HG03064 (cell line): ENCODE data around the gene MRPL22.
"Not testable (repeated sequence)": the region's sequence is repeated elsewhere in the genome, so short reads cannot be mapped to it uniquely, and the experiment has no call there.

Experiments used
- ATAC-seq: cut with Tn5 transposase; IDR thresholded peaks from one replicate; pipeline ENCODE4 v1.9.1; 2021; ENCODE audit warnings: low read depth; ENCODE audit not compliant: unreplicated experiment

Gene MRPL22

GRCh38 chr5:154986151-154986550 is 45.3 kb downstream of the MRPL22 start:
- no peak for ATAC-seq

GRCh38 chr5:154989626-154990025 is 48.8 kb downstream of the MRPL22 start:
- ATAC-seq: no peak

GRCh38 chr5:154993461-154993860 is 52.6 kb downstream of the MRPL22 start:
- ATAC-seq: no peak

- ATAC-seq: no peak
Observed at GRCh38 chr5:154995679-154996078, 54.8 kb downstream of the MRPL22 start.

GRCh38 chr5:154997746-154998145 is 56.9 kb downstream of the MRPL22 start:
- no peak for ATAC-seq

GRCh38 chr5:154999865-155000264 is 59.0 kb downstream of the MRPL22 start:
- ATAC-seq: no peak

GRCh38 chr5:155001523-155001922 is 60.6 kb downstream of the MRPL22 start:
- no peak for ATAC-seq

- not testable (repeated sequence) for ATAC-seq
Observed at GRCh38 chr5:155002722-155003121, 61.8 kb downstream of the MRPL22 start.

- ATAC-seq: no peak
Observed at GRCh38 chr5:155004138-155004744, 63.4 kb downstream of the MRPL22 start.

- not testable (repeated sequence) for ATAC-seq
Observed at GRCh38 chr5:155006265-155006664, 65.4 kb downstream of the MRPL22 start.

- ATAC-seq: no peak
Observed at GRCh38 chr5:155008669-155009068, 67.8 kb downstream of the MRPL22 start.

- ATAC-seq: no peak
Observed at GRCh38 chr5:155010881-155011280, 70.0 kb downstream of the MRPL22 start.

GRCh38 chr5:155013526-155013925 is 72.7 kb downstream of the MRPL22 start, which contains the start of gene KIF4B:
KIF4B (plus strand) TSS chr5:155013755; CDS start chr5:155013860, 105 bp downstream.
- ATAC-seq: no peak

GRCh38 chr5:155015239-155015638 is 74.4 kb downstream of the MRPL22 start:
- no peak for ATAC-seq

- ATAC-seq: peak; percentile 95
Observed at GRCh38 chr5:155017610-155018009, 76.7 kb downstream of the MRPL22 start.
